HepG2 (cell line): ENCODE results near the gene ASL. TPM values are rescaled to one million over a fixed set of nuclear protein-coding genes. Genes with fewer than 3 reads are reported as not detected.
A peak's percentile ranks its signal among the peaks of the same experiment; 100 is the strongest.

ENCODE experiments used
- GATAD2A ChIP-seq: IDR thresholded peaks from 2 replicates; pipeline ENCODE4 v1.6.1; 2016
- MLXIP ChIP-seq: sonication (generic); formaldehyde crosslinking; IDR thresholded peaks from 2 replicates; pipeline ENCODE4 v1.9.0; 2021; ENCODE audit warnings: missing genetic modification reagents, borderline replicate concordance
- PHB2 ChIP-seq: fragments of 450-650 bp; IDR thresholded peaks from 2 replicates; pipeline ENCODE4 v1.6.1; 2018; ENCODE audit not compliant: partially characterized antibody
- SNRNP70 ChIP-seq: fragments of 200-400 bp; formaldehyde crosslinking; IDR thresholded peaks from 2 replicates; pipeline ENCODE4 v1.6.1; 2017; ENCODE audit warnings: mild to moderate bottlenecking, low read depth, low read length, moderate library complexity
- ZBTB7B ChIP-seq: sonication (generic); formaldehyde crosslinking; IDR thresholded peaks from 2 replicates; pipeline ENCODE4 v1.4.0; 2020; ENCODE audit warnings: missing genetic modification reagents
- ZNF318 ChIP-seq: sonication (generic); formaldehyde crosslinking; IDR thresholded peaks from 2 replicates; pipeline ENCODE4 v1.4.0; 2020; ENCODE audit warnings: mild to moderate bottlenecking, missing genetic modification reagents
- ZNF510 ChIP-seq: sonication (generic); formaldehyde crosslinking; IDR thresholded peaks from 2 replicates; pipeline ENCODE4 v1.4.0; 2020; ENCODE audit warnings: low read depth, mild to moderate bottlenecking, missing genetic modification reagents
- ZNF780A ChIP-seq: sonication (generic); formaldehyde crosslinking; IDR thresholded peaks from 2 replicates; pipeline ENCODE4 v1.8.0; 2022; ENCODE audit warnings: mild to moderate bottlenecking, missing genetic modification reagents, moderate library complexity
- ZSCAN21 ChIP-seq: sonication (generic); formaldehyde crosslinking; IDR thresholded peaks from 2 replicates; pipeline ENCODE4 v1.8.0; 2022; ENCODE audit warnings: mild to moderate bottlenecking, missing genetic modification reagents, moderate library complexity, borderline replicate concordance
- polyA plus RNA-seq, 8 experiments: library from polyadenylated mRNA; depleted of rRNA in 3 of 8; stranded (reverse) in 7 of 8; unstranded in 1 of 8; fragments of >200 nt; fragmentation: Illumina TruSeq in 4 of 8; extraction: Trizol in 4 of 8; gene quantifications; 2 replicates each; pipeline versions ENCODE4 v1.2.1 to v1.2.3, GENCODE V29; 2011 to 2016; ENCODE audit warnings: low read depth in 4 of 8, missing spikeins in 1 of 8, mixed read lengths in 1 of 8; ENCODE audit not compliant: insufficient read depth in 1 of 8
- total RNA-seq, 5 experiments: library from RNA; depleted of rRNA; stranded (reverse); fragments of >200 nt; fragmentation: Illumina TruSeq; extraction: Trizol; gene quantifications; 2 replicates each; pipeline ENCODE4 v1.2.3, GENCODE V29; 2016; ENCODE audit warnings: low read depth in 1 of 5
- TF ChIP-seq, protein P1 (sequence below): sonication (generic); formaldehyde crosslinking; IDR thresholded peaks from 2 replicates; pipeline ENCODE4 v1.4.0; 2020; ENCODE audit warnings: missing genetic modification reagents, borderline replicate concordance
- TF ChIP-seq, protein P2 (sequence below): sonication (generic); formaldehyde crosslinking; IDR thresholded peaks from 2 replicates; pipeline ENCODE4 v1.8.1; 2023; ENCODE audit warnings: mild to moderate bottlenecking, moderate library complexity, missing genetic modification reagents

ASL gene
- total and polyA plus RNA-seq, 2 of the 13 experiments (the other 11 are each of a cell fraction or from before 2014, with no cell fraction given): 71.4 to 96.5 TPM

DNA sequence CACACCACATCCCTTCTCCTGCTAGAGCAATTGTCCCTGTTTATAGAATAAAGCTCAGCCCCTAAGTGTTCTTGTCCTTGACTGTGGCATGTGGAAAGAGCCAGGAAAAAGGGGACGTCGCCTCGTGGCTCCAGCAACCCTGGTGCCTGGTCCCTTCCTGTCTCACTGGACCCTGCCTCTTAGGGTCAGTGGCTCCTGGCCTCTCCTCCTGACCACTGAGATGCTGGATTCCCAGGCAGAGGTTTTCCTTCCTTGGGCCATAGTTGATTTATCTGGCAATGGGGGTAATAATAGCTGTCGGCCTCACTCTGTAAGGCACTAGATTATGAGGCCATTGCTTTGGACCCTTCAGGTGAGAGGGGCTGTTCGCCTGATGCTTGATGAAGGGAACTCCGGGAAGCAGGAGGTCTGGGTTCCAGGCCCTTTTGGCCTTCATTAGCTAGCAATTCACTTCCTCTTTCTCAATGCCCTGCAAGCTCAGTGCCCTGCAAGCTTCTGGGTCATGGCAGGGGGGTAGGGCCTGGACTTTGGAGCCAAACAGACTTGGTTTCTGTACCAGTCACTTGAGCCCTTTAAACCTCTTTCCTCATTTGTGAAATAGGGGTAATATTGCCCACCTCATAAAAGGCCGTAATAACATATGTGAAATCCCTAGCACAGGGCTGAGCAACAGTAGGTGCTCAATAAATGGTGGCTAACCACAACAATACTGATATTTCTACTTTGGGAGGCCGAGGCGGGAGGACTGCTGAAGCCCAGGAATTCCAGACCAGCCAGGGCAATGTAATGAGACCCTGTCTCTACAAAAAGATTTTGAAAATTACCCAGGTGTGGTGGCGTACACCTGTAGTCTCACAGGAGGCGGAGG, 1.1 kb downstream of the ASL start (continued):
- no peak for TF ChIP-seq MLXIP
- TF ChIP-seq, protein P1, sequence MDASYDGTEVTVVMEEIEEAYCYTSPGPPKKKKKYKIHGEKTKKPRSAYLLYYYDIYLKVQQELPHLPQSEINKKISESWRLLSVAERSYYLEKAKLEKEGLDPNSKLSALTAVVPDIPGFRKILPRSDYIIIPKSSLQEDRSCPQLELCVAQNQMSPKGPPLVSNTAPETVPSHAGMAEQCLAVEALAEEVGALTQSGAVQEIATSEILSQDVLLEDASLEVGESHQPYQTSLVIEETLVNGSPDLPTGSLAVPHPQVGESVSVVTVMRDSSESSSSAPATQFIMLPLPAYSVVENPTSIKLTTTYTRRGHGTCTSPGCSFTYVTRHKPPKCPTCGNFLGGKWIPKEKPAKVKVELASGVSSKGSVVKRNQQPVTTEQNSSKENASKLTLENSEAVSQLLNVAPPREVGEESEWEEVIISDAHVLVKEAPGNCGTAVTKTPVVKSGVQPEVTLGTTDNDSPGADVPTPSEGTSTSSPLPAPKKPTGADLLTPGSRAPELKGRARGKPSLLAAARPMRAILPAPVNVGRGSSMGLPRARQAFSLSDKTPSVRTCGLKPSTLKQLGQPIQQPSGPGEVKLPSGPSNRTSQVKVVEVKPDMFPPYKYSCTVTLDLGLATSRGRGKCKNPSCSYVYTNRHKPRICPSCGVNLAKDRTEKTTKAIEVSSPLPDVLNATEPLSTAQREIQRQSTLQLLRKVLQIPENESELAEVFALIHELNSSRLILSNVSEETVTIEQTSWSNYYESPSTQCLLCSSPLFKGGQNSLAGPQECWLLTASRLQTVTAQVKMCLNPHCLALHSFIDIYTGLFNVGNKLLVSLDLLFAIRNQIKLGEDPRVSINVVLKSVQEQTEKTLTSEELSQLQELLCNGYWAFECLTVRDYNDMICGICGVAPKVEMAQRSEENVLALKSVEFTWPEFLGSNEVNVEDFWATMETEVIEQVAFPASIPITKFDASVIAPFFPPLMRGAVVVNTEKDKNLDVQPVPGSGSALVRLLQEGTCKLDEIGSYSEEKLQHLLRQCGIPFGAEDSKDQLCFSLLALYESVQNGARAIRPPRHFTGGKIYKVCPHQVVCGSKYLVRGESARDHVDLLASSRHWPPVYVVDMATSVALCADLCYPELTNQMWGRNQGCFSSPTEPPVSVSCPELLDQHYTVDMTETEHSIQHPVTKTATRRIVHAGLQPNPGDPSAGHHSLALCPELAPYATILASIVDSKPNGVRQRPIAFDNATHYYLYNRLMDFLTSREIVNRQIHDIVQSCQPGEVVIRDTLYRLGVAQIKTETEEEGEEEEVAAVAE (CRISPR knock-in tag): no peak
- 0 out of 2 replicates have a peak, but pooled peaks have one; percentile 35 for TF ChIP-seq ZBTB7B (CRISPR knock-in tag)
- peak; percentile 74 for TF ChIP-seq GATAD2A (CRISPR knock-in tag)
- no peak for TF ChIP-seq ZNF780A
- TF ChIP-seq SNRNP70: no peak
- TF ChIP-seq, protein P2, sequence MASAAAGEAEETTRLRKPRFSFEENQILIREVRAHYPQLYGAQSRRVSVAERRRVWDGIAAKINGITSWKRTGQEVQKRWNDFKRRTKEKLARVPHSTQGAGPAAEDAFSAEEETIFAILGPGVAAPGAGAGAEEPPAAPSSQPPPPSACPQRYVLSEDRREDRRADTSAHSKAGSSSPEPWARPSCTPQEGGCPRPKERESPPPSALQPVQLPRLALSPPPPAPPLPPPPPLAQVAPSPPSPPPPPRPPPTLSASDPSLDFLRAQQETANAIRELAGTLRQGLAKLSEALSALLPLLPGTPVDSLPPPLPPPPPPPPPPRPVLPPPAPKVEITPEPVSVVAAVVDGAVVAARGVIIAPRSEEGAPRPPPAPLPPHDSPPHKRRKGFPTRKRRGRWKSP (CRISPR knock-in tag): 0 out of 2 replicates have a peak, but pooled peaks have one; percentile 24
- no peak for TF ChIP-seq PHB2
- no peak for TF ChIP-seq ZSCAN21 (CRISPR knock-in tag)
- TF ChIP-seq ZNF510: no peak
- TF ChIP-seq ZNF318 (CRISPR knock-in tag): no peak
